GM18951 (cell line): ENCODE measurements around the gene TINAGL1.

Experiments
- POLR2A ChIP-seq: IDR thresholded peaks from 4 replicates; pipeline ENCODE4 v1.6.1; 2011; ENCODE audit warnings: mild to moderate bottlenecking; ENCODE audit not compliant: insufficient read length, insufficient read depth; ENCODE audit errors: extremely low read depth
- in situ Hi-C: fragments of 300-500 bp; cut with MboI; formaldehyde crosslinking; loops from one replicate; pipeline ENCODE4 v1.12.0; 2022; ENCODE audit warnings: low sequenced_read_pairs, mixed read lengths, inconsistent platforms; ENCODE audit not compliant: unreplicated experiment

Gene TINAGL1

DNA sequence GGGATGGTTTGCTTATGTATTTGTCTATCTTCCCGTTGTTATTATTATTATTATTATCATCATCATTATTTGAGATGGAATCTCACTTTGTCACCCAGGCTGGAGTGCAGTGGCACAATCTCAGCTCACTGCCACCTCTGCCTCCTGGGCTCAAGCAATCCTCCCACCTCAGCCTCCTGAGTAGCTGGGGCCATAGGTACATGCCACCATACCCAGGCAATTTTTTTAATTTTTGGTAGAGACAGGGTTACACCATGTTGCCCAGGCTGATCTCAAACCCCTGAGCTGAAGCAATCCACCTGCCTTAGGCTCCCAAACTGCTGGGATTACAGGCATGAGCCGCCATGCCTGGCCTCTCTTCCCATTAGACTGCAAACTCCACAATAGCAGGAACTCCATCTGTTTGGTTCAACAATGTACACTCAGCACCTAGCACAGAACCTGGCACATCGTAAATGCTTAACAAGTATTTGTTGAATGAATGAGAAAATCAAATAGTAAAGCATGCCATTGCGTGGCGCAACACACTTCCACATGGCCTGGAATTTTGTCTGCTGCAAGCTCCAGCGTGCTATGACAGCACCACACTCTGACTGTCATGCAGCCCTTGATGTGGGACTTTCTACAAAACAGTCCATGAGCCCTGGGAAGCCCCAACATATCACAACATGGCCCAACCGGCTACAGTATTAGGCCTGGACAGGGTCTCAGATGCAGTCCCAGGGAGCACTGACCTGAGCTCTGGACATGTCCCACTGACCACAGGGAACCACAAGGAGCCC lies 3.8 kb upstream of the TINAGL1 start:
- in situ Hi-C loops, result no loop called here
- no peak for TF ChIP-seq POLR2A

- no peak for TF ChIP-seq POLR2A
- in situ Hi-C loops, result no loop called here
Observed at GRCh38 chr1:31573261-31573660, 3.1 kb upstream of the TINAGL1 start.

DNA sequence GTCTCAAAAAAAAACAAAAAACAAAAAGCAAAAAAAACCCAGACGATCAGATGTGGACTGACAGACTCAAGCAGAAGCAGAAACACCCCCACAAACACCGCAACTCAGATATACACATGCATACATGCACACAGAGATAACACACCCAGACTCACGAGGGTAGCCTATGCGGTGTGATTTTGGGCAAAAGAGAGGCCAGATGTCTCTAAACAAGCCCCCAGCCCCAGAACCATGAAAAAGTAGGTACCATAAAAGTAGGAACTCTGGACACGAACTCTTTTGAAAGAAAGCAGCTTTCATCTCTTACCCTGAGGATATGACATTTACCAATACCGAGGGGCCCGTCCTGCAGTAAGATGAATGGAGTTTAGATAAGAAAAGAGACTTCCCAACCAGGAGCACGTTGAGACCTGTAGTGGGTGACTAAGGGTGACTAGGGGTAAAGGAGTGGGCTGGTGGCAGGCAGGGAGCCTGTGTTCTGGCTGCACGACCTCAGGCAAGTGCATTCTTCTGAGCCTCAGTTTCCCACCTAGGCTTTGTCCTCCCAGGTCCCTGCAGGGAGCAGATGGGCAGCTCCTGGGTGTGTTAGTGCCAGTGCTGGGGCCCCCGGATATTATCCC lies 1.5 kb upstream of the TINAGL1 start:
- no peak for TF ChIP-seq POLR2A
- in situ Hi-C loops, result no loop called here

- no peak for TF ChIP-seq POLR2A
- in situ Hi-C loops, result no loop called here
Observed at GRCh38 chr1:31575369-31576140, 760 bp upstream of the TINAGL1 start.

DNA sequence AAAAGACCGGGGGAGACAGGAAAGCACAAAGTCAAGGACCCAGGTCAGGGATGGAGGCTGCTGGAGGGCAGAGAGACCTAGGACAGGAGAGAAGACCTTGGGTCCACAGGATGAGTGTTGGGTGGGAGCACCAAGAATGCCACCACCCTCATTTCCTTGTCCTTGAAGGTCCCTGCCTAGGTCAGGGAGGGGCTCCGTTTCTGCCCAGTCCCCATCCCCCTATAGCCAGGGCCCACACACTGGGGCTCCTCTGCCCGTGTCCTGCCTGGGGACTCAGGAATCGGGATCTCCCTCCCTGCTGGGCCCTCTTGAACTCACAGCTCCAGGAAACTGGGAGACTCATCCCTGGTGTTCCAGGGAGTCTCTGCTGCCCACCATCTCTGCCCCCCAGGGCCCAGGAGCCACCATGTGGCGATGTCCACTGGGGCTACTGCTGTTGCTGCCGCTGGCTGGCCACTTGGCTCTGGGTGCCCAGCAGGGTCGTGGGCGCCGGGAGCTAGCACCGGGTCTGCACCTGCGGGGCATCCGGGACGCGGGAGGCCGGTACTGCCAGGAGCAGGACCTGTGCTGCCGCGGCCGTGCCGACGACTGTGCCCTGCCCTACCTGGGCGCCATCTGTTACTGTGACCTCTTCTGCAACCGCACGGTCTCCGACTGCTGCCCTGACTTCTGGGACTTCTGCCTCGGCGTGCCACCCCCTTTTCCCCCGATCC lies 584 bp downstream of the TINAGL1 start:
- in situ Hi-C loops, result no loop called here
- TF ChIP-seq POLR2A, result no peak

DNA sequence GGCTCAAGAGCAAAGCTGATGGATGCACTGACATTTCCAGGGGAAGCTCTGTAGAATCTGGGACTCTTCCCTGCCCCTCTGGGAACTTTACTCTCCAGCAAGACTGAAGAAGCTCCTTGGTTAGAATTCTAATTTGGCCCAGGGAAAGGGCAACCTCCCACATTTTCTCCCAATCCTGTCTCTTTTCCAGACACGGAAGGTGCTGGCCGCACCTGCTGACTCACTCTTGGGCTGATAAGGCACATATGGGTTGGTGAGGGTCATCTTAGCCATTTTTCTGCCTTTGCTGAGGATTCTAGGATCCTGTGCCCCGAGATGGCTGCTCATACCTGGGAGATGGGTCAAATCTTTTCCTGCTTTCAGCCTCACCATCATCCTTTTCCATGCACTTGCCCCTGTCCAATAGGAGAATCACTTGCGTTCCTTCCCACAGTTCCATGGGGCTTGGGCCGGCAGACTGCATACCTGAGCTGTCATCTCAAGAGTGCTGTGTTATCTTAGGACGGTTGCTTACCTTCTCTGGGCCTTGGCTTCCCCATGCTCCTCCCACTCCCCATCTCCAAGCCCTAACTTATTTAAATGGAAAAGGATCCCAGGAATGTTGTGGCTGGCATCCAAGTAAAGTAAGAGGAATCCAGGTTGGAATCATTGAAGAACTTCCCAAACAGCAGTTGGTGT lies 1.3 kb downstream of the TINAGL1 start:
- no peak for TF ChIP-seq POLR2A
- in situ Hi-C loops, result no loop called here

DNA sequence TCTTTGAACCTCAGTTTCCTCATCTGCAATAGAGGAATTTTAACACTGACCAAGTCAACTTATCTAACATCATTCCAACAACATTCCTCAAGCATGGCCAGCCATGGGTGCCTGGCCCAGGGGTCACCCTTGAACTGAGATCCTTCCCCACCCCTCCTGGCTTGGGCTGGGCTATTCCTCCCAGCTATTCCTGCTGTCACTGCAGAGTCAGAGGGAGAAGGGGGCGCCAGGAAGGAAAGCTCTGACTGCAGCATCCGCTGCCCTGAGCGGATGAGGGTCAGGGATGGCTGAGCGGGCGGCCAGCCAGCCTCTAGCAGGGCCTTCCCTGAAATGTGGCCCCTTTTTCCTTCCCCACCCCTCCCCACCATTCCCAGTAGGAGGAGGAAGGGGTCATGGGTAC lies 3.1 kb downstream of the TINAGL1 start:
- TF ChIP-seq POLR2A, result no peak
- in situ Hi-C loops, result no loop called here

DNA sequence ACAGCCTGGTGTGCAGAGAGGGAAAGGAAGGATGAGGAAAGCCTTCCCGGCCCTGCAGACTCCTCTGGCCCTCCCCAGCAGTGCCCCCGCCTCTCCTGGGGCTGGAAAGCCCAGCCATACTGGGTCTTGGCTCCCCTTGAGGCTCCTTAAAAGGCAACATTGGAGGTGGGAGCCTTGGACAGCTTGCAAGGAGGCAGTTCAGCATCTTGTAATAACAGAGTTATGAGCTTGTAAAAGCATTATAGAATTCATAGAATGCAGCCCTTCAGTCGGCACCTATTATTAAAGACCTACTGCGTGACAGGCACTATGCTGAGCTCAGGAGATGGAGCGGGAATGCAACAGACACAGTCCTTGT lies 4.2 kb downstream of the TINAGL1 start:
- TF ChIP-seq POLR2A, result no peak
- in situ Hi-C loops, result no loop called here

DNA sequence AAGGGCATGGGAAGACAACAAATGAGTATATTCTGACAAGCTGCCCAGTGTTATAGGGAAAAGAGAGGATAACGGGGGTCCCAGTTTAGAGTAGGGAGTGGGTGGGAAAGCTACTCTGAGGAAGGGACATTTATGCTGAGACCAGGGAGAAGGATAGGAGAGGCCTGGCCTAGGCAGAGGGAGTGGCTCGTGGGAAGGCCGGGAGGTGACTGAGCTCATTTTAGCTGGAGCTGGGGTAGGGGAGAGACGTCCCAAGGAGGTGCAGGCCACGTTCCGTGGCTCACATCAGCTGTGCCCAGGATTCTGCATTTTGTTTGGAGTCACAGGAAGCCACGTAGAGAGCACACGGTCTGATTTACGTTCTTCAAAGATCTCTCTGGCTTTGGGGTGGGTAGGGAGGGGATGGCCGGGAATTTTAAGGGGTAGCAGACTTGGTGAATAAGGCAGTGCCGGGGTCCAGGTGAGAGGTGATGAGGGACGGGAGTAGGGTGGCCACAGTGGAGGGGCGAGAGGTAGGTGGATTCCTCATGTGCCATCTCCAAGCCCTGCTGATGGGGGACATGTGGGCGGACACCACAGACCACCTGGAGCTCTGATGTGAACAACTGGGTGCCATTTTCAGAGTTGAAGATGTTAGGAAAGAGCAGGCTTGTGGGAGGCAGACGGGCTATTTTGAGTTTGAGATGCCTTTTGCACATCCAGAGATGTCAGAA lies 4.7 kb downstream of the TINAGL1 start:
- no peak for TF ChIP-seq POLR2A
- in situ Hi-C loops, result no loop called here

DNA sequence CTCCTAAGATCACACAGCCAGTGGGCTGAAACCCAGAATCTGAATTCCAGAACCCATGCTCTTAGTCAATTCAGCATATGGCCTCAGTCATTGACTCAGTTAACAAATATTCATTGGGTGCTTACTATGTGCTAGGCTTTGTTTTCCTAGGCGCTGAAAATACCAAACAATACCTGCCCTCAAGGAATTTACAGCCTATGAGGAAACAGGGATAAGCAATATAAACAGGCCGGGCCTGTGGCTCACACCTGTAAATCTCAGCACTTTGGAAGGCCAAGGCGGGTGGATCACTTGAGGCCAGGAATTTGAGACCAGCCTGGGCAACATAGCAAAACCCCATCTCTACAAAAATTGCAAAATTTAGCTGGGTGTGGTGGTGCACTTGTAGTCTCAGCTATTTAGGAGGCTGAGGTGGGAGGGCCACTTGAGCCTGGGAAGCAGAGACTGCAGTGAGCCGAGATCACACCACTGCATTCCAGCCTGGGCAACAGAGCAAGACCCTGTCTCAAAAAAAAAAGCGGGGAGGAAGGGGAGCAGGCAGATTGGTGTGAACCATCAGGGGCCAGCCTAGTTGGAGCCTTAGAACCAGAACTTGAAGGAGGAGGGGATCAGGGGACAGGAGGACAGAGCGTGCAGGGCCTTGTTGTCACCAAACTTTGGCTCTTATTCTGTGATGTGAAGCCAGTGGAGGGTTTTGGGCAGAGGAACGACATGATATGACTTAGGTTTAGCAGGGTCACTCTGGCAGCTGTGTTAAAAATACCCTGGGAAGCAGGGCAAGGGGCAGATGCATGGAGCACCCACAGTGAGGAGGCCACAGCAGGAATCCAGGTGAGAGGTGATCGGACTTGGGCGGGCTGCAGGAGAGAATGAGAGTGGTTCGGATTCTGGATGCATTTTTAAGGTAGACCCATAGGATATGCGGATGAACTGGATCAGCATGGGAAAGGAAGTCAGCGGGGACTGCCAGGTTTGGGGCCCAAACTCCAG lies 5.8 kb downstream of the TINAGL1 start:
- no peak for TF ChIP-seq POLR2A
- in situ Hi-C loops, result no loop called here
